Activated CD4-positive, alpha-beta memory T cell treated with anti-CD3 and anti-CD28 coated beads for 36 hours (primary cell): Measurements from ENCODE around the gene ACOT12. TPM values are rescaled to one million over a fixed set of nuclear protein-coding genes. Genes with fewer than 3 reads are reported as not detected.
"Not testable (repeated sequence)": the region's sequence is repeated elsewhere in the genome, so short reads cannot be mapped to it uniquely, and the experiment has no call there.

Experiments
- CTCF ChIA-PET: fragments of 350-600 bp; sonication (Branson Sonifier 250); formaldehyde crosslinking; loops from one replicate; lab custom pipeline; 2021; ENCODE audit warnings: antibody characterized with exemption, inconsistent platforms; lab: Charles Lee
- POLR2A ChIA-PET: fragments of 350-600 bp; sonication (Branson Sonifier 250); formaldehyde crosslinking; loops from one replicate; lab custom pipeline; 2021; ENCODE audit warnings: antibody characterized with exemption; lab: Charles Lee
- DNase-seq: peaks from one replicate; pipeline ENCODE4 v3.0.0-alpha.2; 2020
- H3K27ac Mint-ChIP-seq: one replicate; pipeline ENCODE4 v1.8.0; 2021; ENCODE audit warnings: mixed read lengths
- H3K27me3 Mint-ChIP-seq: one replicate; pipeline ENCODE4 v1.8.0; 2021; ENCODE audit warnings: mixed read lengths
- H3K36me3 Mint-ChIP-seq: one replicate; pipeline ENCODE4 v1.8.0; 2021; ENCODE audit warnings: mixed read lengths
- H3K4me1 Mint-ChIP-seq: one replicate; pipeline ENCODE4 v1.8.0; 2021; ENCODE audit warnings: low read depth, mixed read lengths
- H3K4me3 Mint-ChIP-seq: one replicate; pipeline ENCODE4 v1.8.0; 2021; ENCODE audit warnings: mild to moderate bottlenecking, mixed read lengths
- H3K9me3 Mint-ChIP-seq: one replicate; pipeline ENCODE4 v1.8.0; 2021; ENCODE audit warnings: mixed read lengths
- intact Hi-C: fragments of 100-400 bp; cut with micrococcal nuclease; formaldehyde crosslinking; loops from one replicate; pipeline ENCODE4 v1.15.1; 2023
- total RNA-seq, 2 experiments: library from RNA; stranded (reverse); gene quantifications; one replicate each; pipeline ENCODE4 v1.2.3, GENCODE V29; 2021

The ACOT12 gene
- total RNA-seq, 2 experiments from 2014 or later: not detected

- CTCF ChIA-PET: interaction anchor here (0.9 to 1.4 kb wide), 2 partner anchors 120 to 746 kb away, joined by 3 to 5 read pairs; no protein-coding TSS in a partner anchor
- DNase-seq: no peak
- H3K4me1 Mint-ChIP-seq: peaks cover 14% of the 10 kb centered on the region
- no peak overlapping the region for H3K4me3 Mint-ChIP-seq
- H3K36me3 Mint-ChIP-seq: peaks cover 1% of the 10 kb centered on the region
- H3K27me3 Mint-ChIP-seq: no peaks in the 10 kb centered on the region
- intact Hi-C loops: loop anchor here (1.0 to 10.0 kb wide), 3 partner anchors 119 to 331 kb away; partner anchors contain the start of genes SSBP2 and ZCCHC9
- POLR2A ChIA-PET: no interaction called here
- no peaks in the 10 kb centered on the region for H3K9me3 Mint-ChIP-seq
- H3K27ac Mint-ChIP-seq: peak overlapping the region; percentile 21
Observed at GRCh38 chr5:81420039-81420667, 26.2 kb upstream of the ACOT12 start.

- Mint-ChIP-seq H3K36me3 (peaks cover 1% of the 10 kb centered on the region), H3K27me3 (no peaks in the 10 kb centered on the region), H3K9me3 (no peaks in the 10 kb centered on the region), H3K4me3 (no peak overlapping the region), H3K4me1 (peaks cover 14% of the 10 kb centered on the region), H3K27ac (no peak overlapping the region)
- intact Hi-C loops: no loop called here
- POLR2A ChIA-PET: no interaction called here
- CTCF ChIA-PET: interaction anchor here (1.3 kb wide), 1 partner anchor 431 kb away, joined by 3 read pairs; no protein-coding TSS in a partner anchor
- DNase-seq: no peak
Observed at GRCh38 chr5:81418606-81419005, 24.7 kb upstream of the ACOT12 start.

GRCh38 chr5:81417052-81417451, 23.1 kb upstream of the ACOT12 start:
- H3K9me3 Mint-ChIP-seq: no peaks in the 10 kb centered on the region
- H3K4me1 Mint-ChIP-seq: peaks cover 14% of the 10 kb centered on the region
- intact Hi-C loops: no loop called here
- H3K27me3 Mint-ChIP-seq: no peaks in the 10 kb centered on the region
- H3K4me3 Mint-ChIP-seq: no peak overlapping the region
- no peak overlapping the region for H3K27ac Mint-ChIP-seq
- DNase-seq: no peak
- peaks cover 1% of the 10 kb centered on the region for H3K36me3 Mint-ChIP-seq
- ChIA-PET POLR2A (no interaction called here), CTCF (no interaction called here)

GRCh38 chr5:81409896-81410295, 16.0 kb upstream of the ACOT12 start:
- Mint-ChIP-seq H3K4me3 (no peak overlapping the region), H3K27ac (no peak overlapping the region), H3K4me1 (peaks cover 4% of the 10 kb centered on the region), H3K27me3 (no peaks in the 10 kb centered on the region), H3K36me3 (peaks cover 7% of the 10 kb centered on the region), H3K9me3 (no peaks in the 10 kb centered on the region)
- DNase-seq: no peak
- ChIA-PET POLR2A (no interaction called here), CTCF (interaction anchor here (1.0 to 1.1 kb wide), 2 partner anchors 12 to 110 kb away, joined by 3 read pairs; no protein-coding TSS in a partner anchor)
- intact Hi-C loops: no loop called here

- no peaks in the 10 kb centered on the region for H3K9me3 Mint-ChIP-seq
- intact Hi-C loops: no loop called here
- H3K4me1 Mint-ChIP-seq: peaks cover 4% of the 10 kb centered on the region
- CTCF ChIA-PET: interaction anchor here (1.0 to 1.1 kb wide), 2 partner anchors 12 to 110 kb away, joined by 3 read pairs; no protein-coding TSS in a partner anchor
- no peak overlapping the region for H3K27ac Mint-ChIP-seq
- no peak overlapping the region for H3K4me3 Mint-ChIP-seq
- H3K27me3 Mint-ChIP-seq: no peaks in the 10 kb centered on the region
- no peak for DNase-seq
- POLR2A ChIA-PET: no interaction called here
- peaks cover 7% of the 10 kb centered on the region for H3K36me3 Mint-ChIP-seq
Observed at GRCh38 chr5:81409361-81409760, 15.4 kb upstream of the ACOT12 start.

GRCh38 chr5:81408496-81408895, 14.6 kb upstream of the ACOT12 start:
- peaks cover 4% of the 10 kb centered on the region for H3K4me1 Mint-ChIP-seq
- H3K36me3 Mint-ChIP-seq: peaks cover 7% of the 10 kb centered on the region
- DNase-seq: no peak
- no peaks in the 10 kb centered on the region for H3K27me3 Mint-ChIP-seq
- ChIA-PET CTCF (no interaction called here), POLR2A (no interaction called here)
- intact Hi-C loops: no loop called here
- no peaks in the 10 kb centered on the region for H3K9me3 Mint-ChIP-seq
- no peak overlapping the region for H3K27ac Mint-ChIP-seq
- no peak overlapping the region for H3K4me3 Mint-ChIP-seq

- CTCF ChIA-PET, H3K4me1 Mint-ChIP-seq, POLR2A ChIA-PET, H3K36me3 Mint-ChIP-seq, H3K4me3 Mint-ChIP-seq, H3K27ac Mint-ChIP-seq, intact Hi-C loops, H3K9me3 Mint-ChIP-seq, H3K27me3 Mint-ChIP-seq, DNase-seq: not testable (repeated sequence)
Observed at GRCh38 chr5:81407811-81408210, 13.9 kb upstream of the ACOT12 start.

GRCh38 chr5:81405126-81405891, 11.4 kb upstream of the ACOT12 start:
- CTCF ChIA-PET: interaction anchor here (0.9 kb wide), 1 partner anchor 21 kb away, joined by 3 read pairs; no protein-coding TSS in a partner anchor
- no peak overlapping the region for H3K27ac Mint-ChIP-seq
- peaks cover 4% of the 10 kb centered on the region for H3K36me3 Mint-ChIP-seq
- intact Hi-C loops: no loop called here
- peaks cover 2% of the 10 kb centered on the region for H3K4me1 Mint-ChIP-seq
- DNase-seq: no peak
- peaks cover 6% of the 10 kb centered on the region for H3K27me3 Mint-ChIP-seq
- H3K9me3 Mint-ChIP-seq: no peaks in the 10 kb centered on the region
- no peak overlapping the region for H3K4me3 Mint-ChIP-seq
- POLR2A ChIA-PET: no interaction called here

- H3K4me3 Mint-ChIP-seq: no peak overlapping the region
- no peaks in the 10 kb centered on the region for H3K36me3 Mint-ChIP-seq
- no peaks in the 10 kb centered on the region for H3K9me3 Mint-ChIP-seq
- no peaks in the 10 kb centered on the region for H3K4me1 Mint-ChIP-seq
- DNase-seq: no peak
- POLR2A ChIA-PET: interaction anchor here (0.7 kb wide), 1 partner anchor 589 kb away, joined by 5 read pairs; no protein-coding TSS in a partner anchor
- intact Hi-C loops: no loop called here
- CTCF ChIA-PET: no interaction called here
- H3K27ac Mint-ChIP-seq: no peak overlapping the region
- H3K27me3 Mint-ChIP-seq: peaks cover 9% of the 10 kb centered on the region
Observed at GRCh38 chr5:81402192-81402930, 8.4 kb upstream of the ACOT12 start.

GRCh38 chr5:81401266-81401665, 7.3 kb upstream of the ACOT12 start:
- H3K4me3 Mint-ChIP-seq: no peak overlapping the region
- ChIA-PET CTCF (no interaction called here), POLR2A (no interaction called here)
- H3K4me1 Mint-ChIP-seq: no peaks in the 10 kb centered on the region
- H3K36me3 Mint-ChIP-seq: no peaks in the 10 kb centered on the region
- no peak overlapping the region for H3K27ac Mint-ChIP-seq
- DNase-seq: no peak
- H3K9me3 Mint-ChIP-seq: no peaks in the 10 kb centered on the region
- intact Hi-C loops: no loop called here
- H3K27me3 Mint-ChIP-seq: peaks cover 13% of the 10 kb centered on the region

- intact Hi-C loops: no loop called here
- H3K36me3 Mint-ChIP-seq: no peaks in the 10 kb centered on the region
- ChIA-PET CTCF (no interaction called here), POLR2A (no interaction called here)
- H3K27ac Mint-ChIP-seq: no peak overlapping the region
- peaks cover under 1% of the 10 kb centered on the region for H3K9me3 Mint-ChIP-seq
- H3K4me3 Mint-ChIP-seq: no peak overlapping the region
- DNase-seq: no peak
- H3K4me1 Mint-ChIP-seq: no peaks in the 10 kb centered on the region
- H3K27me3 Mint-ChIP-seq: peaks cover 18% of the 10 kb centered on the region
Observed at GRCh38 chr5:81400375-81400774, 6.4 kb upstream of the ACOT12 start.

GRCh38 chr5:81398741-81399140, 4.8 kb upstream of the ACOT12 start:
- Mint-ChIP-seq H3K9me3 (peaks cover 4% of the 10 kb centered on the region), H3K27ac (no peak overlapping the region), H3K4me1 (peaks cover 4% of the 10 kb centered on the region), H3K27me3 (peaks cover 27% of the 10 kb centered on the region), H3K36me3 (no peaks in the 10 kb centered on the region), H3K4me3 (no peak overlapping the region)
- ChIA-PET POLR2A (interaction anchor here (0.8 kb wide), 1 partner anchor 53 kb away, joined by 5 read pairs; no protein-coding TSS in a partner anchor), CTCF (no interaction called here)
- DNase-seq: no peak
- intact Hi-C loops: no loop called here
